Putamen (tissue), 1 donor: Measurements from ENCODE around the gene FNDC3A.
"Not testable (repeated sequence)": the region's sequence is repeated elsewhere in the genome, so short reads cannot be mapped to it uniquely, and the experiment has no call there.

Experiments
- DNase-seq: peaks from one replicate; pipeline ENCODE4 v3.0.0-alpha.2; 2016; ENCODE audit warnings: low spot score

The FNDC3A gene

DNA sequence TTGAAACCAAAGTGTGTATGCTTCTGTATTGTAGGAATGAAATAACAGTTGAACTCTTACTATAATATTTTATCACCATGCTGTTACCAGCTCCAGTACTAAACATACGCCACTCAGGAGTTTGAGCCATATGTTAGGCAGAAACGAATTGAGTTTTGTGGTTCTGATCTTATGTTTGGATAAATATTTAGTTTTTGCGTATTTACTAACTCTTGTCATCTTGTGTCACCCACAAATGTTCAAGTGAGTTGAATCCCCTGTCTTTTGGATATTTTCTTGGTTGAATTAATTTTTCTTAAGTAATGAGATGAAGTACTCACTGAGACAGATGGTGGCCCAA is 1.5 kb downstream of the FNDC3A start:
- peak; percentile 9 for DNase-seq

DNA sequence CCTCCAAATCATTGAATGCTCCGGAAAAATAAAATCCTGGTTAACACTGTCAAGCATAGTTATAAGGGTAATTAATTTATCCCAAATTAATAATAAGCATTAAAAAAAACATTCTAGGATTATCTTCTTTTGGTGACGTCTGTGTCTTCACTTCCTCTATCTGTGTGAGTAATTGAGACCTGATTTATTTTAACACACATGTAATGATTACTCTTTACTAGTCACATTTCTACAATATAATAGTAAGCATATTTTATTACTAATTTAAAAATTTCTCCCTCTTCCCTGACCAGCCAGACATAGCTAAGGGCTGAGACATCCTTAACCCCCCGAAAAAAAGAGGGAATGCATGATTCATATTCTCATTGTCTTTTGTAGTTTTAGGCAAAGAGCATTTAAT is 2.3 kb downstream of the FNDC3A start:
- no peak for DNase-seq

DNA sequence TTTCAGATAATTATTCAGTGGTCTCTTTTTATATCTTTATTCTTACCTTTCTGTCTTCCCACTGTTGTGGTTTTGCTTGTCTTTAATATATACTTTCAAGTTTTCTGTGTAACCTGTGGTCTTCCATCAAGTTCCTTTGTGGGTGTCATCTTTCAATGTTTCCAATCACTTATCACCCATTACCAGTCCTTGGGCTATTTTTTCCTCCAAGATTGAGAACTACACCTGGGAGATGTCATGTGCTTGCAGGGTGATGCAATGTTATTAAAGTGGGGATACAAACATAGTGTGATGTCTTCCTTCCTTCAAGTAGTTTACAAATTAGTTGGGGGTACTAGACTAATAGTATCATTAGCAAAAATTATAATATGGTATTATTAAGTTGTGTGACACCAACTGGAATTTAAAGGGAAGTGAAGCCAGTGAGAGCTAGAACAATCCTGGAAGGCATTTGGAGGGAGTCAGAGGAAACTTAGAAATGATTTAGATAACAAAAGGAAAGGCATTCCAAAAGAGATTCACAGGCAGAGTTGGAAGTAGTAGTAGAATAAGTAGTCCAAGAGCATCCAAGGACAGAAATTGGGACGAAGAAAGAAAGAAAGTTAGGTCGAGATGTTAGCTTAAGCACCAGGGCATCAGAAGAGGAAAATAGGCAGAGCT is 3.4 kb downstream of the FNDC3A start:
- no peak for DNase-seq

DNA sequence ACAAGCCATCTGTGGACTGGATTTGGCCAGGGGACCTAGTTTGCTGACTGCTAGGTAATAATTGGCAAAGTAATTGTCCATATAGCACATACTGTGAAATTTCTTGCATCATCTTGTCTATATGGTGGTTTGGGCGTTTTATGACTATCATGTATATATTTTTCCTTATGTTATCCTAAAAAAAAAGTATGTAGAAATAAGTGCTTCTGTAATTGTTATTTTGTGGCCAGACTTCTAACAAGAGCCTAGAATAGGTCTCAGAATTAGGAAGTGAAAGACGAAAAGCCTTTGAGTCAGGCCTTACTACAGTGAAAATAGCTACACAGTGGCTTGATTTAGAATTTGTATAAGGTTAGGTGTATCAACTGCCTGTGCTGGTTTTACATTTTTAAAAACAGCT is 4.2 kb downstream of the FNDC3A start:
- no peak for DNase-seq

DNA sequence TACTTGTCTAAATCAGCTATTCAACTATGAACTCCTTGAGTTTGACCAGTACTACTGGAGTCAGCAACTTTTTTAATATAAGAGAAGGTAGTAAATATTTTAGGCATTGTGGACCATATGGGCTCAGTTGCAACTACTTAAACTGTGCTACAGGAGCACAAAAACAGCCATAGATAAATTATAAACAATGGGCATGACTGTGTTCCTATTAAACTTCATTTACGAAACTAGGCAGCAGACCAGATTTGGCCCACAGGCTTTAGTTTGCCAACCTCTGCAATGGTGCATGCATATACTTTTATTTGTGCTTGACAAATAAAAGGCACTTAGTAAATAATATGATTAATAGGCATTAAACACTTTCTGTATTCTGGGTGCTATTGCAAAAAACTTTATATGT is 7.6 kb downstream of the FNDC3A start:
- no peak for DNase-seq

DNA sequence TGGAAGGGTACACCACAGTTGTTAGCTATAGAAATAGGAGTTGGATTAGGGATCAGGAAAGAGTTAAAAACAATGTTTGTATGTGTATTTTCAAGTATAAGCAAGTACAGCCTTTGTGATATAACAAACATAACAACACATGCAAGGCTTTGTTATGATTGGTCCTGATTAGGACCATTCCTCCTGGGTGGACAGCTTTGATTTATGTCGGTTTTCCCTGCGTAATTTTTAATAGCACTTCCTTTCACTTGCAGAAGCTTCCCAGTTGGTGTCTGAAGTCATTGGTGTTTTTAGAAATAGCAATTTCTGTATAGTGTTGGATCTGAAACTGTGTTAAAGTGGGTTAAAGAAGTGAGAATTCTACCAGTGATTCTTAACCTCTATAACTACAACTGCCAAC is 10.0 kb downstream of the FNDC3A start:
- no peak for DNase-seq

DNA sequence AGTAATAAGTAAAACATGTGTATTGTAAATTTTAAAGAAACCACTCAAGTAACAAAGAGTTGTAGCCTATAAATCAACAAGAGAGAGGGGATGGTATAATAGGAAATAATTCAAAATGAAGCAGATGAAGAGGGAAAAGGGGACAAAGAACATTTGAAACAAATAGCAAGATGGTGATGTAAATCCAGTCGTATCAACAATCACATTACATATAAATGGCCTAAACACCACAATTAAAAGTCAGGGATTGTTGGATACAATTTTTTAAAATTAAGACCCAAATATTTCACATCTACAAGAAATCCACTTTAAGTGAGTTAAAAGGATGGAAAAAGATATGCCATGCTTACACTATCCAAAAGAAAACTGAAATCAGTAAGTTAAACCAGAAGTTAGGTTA is 15.2 kb downstream of the FNDC3A start:
- no peak for DNase-seq

DNA sequence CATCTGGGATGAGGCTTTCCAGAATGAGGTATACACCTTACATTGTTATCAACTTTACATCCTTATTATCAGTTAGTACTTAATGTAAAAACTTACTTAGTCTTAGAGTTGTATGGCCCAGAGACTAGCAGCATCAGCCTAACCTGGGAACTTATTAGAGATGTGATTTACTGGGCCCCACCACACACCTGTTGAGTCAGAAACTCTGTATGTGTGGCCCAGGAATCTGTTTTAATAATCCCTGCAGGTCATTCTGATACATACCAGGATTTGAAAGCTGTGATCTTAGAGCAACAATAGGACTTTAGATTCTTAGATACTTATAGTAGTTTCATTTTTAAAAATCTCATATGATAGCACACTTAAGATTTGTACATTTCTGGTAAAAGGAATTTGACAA is 17.4 kb downstream of the FNDC3A start:
- DNase-seq = no peak

DNA sequence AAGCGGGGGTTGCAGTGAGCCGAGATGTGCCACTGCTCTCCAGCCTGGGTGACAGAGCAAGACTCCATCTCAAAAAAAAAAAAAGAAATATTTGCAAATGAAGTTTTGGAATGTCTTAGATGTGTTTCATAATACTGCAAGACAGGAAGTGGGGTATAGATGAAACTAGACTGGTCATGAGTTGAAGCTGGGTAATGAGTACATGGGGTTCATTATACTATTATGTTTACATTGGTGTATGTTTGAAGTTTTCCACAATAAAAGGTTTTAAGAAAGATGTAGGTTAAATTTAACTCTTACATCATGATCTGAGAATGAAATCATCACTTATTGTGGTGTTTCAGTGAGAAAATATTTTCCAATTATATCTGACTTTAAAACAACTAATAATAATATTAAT is 19.0 kb downstream of the FNDC3A start:
- no peak for DNase-seq

DNA sequence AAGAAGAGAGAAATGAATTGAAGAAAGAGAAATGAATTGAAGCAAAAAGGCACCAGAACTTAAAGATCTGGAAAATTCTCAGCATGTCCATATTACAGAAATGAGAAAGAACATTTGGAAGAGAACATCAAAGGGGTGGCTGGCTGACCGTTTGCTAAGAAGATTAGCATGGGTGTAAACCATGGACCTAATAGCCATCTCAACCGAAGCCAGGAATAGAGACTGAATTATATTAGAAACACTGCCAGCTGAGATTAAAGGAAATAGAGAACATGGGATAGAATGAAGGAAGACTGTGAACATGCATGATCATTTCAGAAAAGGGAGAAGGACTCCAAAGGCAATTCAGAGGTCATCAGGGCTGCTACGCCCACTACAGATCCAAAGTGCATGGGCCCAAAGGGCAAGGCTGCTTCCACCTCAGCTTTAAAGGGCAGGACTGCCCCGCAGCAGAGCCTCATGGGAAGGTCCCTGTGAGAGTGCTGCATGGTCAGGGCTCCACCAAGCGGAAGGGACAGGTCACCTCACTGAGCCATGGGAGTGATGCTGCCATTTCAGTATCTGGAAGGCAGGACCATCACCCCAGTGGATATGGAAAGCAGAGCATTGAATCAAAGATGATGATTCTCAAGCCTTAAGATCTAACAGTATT is 23.1 kb downstream of the FNDC3A start:
- no peak for DNase-seq

DNA sequence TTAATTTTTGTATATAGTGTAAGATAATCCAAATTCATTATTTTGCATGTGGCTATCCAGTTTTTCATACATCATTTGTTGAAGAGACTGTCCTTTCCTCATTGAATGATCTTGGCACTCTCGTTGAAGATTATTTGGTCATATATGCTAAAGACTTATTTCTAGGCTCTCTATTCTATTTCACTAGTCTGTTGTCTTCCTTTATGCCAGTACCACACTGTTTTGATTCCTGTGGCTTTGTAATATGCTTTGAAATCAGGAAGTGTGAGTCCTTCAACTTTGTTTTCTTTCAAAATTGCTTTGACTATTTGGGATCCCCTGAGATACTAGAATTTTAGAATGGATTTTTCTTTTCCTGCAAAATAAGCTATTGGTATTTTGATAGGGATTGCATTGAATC is 24.5 kb downstream of the FNDC3A start:
- no peak for DNase-seq

DNA sequence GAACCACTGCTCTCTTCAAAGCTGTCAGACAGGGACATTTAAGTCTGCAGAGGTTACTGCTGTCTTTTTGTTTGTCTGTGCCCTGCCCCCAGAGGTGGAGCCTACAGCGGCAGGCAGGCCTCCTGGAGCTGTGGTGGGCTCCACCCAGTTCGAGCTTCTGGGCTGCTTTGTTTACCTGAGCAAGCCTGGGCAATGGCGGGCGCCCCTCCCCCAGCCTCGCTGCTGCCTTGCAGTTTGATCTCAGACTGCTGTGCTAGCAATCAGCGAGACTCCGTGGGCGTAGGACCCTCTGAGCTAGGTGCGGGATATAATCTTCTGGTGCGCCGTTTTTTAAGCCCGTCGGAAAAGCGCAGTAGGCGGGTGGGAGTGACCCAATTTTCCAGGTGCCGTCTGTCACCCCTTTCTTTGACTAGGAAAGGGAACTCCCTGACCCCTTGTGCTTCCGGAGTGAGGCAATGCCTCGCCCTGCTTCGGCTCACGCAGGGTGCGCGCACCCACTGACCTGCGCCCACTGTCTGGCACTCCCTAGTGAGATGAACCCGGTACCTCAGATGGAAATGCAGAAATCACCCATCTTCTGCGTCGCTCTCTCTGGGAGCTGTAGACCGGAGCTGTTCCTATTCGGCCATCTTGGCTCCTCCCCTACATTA is 43.4 kb downstream of the FNDC3A start:
- DNase-seq = not testable (repeated sequence)

DNA sequence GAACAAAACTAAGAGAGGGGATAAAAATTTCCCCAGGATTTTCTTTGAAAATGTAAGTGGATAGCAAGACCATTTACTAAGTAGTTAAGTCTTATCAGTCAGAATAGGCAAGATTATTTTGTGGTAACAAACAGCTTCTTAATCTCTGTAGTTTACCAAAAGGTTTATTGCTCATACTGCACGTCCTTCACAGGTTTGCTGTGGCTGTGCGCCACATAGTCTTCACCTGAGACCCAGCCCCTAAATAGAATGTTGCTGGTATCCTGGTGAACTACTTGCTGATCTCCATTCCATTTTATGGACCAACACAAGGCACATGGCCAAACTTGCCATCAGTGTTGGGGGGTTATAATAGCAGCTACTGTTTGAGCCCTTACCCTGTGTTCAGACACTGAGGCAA is 44.6 kb downstream of the FNDC3A start:
- DNase-seq = no peak

DNA sequence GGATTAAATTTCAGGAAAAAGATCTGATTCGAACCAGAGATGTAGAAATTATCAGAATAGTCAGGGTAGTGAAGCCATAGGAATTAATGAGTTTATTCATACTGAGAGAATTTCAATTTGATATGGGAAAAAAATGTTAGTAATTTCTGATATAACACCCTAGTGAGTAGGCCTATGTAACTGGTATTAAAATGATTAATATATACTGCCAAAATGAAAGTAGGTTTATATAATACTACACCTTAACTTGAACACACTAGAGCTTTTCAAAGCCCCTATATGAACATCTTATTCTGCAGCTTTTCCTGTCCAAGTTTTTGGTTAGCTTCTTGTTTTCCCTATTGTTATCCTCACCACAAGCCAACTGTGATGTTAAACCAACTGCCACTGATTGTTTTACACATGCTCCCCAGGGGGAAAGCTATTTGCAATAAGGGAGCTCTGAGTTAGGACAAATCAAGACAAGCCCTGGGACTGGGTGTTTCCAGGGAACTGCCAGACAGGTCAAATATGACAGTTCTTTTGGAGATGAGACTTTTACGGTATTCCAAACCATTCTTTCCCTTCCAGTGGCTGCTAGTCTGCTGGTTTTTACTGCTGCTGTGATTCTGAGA is 45.3 kb downstream of the FNDC3A start:
- no peak for DNase-seq

DNA sequence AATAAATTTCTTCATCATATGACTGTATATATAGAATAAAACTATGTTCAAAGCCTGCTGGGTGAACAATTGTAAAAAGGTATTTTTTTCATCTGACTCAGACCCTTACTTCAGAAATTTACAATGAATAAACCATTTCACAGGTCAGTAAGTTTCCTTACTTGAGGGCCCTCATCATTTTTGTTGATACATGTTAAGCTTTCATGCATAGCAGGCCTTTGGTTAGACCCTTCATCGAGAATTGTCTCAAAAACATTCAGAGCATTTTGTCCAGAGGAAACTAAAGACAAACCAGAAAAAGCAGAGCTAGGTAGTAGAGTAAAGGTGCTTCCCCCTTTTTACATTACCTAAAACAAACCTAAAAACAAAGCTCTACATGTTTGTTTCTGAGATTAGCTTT is 46.2 kb downstream of the FNDC3A start:
- no peak for DNase-seq

DNA sequence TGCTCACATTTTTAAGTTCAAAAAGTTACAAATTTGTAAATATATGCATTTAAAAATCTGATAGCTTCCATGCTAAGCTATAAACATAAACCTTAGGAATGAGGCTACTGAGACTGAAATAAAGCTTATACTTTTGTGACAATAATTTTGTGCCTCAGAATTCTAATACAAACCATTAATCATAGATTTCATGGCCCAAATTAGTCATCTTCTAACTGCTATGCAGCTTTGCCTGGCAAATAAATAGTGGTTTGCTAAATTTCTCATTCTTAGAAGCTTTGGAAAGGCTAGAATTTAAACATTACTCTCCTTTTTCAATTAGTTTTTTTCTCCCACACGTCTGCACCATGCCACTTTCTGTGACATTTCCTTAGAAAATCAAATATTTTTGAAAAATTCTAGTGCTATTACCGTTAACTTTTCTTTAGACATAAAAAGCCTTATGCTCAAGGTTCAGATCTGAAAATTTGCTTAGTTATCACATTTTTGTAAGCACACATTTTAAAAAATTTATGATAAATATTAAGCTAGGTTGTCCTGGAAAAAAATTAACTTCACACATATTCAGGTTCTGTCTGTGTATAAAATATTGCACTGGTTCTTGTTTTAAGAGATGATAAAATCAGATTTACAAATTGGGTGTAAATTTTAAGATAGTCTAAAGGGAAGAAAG is 46.9 kb downstream of the FNDC3A start:
- DNase-seq = no peak

DNA sequence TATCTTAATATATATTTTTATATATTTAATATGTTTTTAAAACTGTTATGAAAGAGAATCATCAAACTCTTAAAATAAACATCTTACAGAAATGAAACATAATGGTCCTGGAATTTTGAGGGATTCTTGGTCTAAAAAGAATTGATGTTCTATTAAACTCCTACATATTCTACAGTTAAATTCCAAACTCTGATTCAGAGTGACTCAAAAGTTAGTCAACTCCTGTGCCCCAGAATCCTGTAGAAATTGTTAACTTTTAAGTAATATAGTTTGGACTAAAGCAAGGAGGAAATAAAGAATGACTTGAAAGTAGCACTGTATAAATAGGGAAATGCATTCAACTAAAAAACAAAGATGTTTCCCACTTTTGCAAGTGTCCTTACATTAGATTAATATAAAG is 47.7 kb downstream of the FNDC3A start:
- DNase-seq = no peak

DNA sequence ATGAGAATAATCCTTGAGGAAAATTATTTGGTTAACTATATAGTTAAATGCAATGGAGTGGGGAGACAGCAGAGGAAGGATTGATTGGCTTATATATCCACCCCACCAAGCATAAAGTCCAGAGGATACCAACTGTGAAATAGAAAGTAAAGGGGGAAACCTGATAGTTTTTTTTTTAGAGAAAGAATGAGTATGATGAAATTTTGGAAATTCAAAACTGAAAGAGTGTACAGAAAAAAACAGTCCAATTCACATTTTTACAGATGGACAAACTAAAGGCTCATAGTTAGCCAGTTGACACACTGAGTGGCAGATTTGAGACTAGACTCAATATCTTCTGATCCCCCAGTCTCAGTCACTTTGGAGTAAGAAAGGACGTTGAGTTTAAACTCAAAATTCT is 51.1 kb downstream of the FNDC3A start:
- DNase-seq = no peak

DNA sequence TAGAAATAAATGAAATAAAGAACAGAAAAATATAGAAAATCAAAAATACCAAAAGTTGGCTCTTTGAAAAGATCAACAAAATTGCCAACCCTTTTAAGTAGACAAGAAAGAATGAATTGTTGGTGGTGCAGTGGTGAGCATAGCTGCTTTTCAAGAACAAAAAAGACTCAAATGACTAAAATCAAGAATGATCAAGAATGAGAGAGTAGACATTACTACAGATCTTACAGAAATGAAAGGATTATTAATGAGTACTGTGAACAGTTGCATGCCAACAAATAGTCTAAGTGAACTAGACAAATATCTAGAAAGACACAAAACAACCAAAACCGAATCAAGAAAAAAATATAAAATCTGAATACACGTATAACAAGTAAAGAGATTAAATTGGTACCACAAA is 53.9 kb downstream of the FNDC3A start:
- DNase-seq = no peak

DNA sequence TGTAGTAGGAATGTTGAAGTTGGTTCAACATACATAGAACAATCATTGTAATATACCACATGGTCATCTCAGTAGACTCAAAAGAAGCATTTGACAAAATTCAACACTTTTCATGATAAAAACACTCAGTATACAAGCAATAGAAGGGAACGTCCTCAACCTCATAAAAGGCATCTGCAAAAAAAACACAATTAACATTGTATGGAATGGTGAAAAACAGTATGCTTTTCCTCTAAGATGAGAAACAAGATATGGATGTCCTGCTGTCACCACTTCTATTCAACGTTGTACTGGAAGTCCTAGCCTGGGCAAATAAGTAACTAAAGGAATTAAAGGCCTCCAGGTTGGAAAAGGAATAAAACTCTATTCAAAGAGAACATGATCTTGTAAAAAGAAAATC is 54.5 kb downstream of the FNDC3A start:
- DNase-seq = no peak

DNA sequence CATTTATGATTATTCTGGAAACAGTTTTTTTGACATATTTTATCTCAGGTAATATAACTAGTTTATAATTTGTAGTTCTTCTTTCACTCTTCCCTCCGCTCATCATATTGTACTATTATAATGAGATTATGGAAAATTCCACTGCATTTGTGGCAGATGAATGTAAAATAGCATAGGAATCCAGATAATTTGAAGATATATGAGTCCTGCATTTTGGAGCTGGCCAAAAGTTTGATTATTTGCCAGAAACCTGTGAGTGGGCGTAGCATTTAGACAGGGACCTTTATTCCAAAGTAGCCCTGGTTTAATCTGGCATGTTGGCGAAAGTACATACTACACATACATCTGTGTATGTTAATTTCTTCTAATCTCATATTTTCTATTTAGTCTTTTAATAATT is 65.2 kb downstream of the FNDC3A start:
- DNase-seq = no peak

DNA sequence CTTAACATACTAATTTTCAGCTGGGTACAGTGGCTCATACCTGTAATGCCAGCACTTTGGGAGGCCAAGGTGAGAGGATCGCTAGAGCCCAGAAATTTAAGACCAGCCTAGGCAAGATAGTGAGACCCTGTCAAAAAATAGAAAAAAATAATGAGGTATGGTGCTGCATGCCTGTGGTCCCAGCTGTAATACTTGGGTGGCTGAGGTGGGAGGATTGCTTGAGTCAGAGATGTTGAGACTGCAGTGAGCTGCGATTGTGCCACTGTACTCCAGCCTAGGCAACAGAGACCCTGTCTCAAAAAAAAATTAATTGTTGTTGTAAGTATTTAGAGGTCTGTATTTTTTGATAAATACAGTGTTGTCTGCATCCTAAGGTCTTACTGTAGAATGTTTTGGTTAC is 66.8 kb downstream of the FNDC3A start:
- no peak for DNase-seq

DNA sequence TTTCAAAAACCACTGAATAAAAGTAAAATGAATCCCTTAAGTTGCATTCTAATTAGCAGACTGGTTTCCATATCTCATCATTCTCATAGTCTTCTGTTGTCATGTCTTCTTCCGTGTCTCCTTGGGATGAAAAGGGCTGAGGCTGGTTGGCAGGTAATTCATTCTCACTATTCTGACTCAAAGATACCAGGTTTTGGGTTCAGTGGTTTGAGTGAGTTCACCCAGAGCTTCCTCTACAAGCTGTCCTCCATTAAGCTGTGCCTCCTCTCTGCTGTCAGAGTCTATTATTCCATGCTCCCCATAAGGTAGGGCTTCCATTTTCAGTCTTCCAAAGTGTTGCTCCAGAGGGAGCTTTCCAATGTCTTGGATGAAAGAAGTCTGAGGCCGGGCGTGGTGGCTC is 68.3 kb downstream of the FNDC3A start:
- no peak for DNase-seq
